ENCODE measurements around the gene OLFML3.
"Not testable (repeated sequence)": the region's sequence is repeated elsewhere in the genome, so short reads cannot be mapped to it uniquely, and the experiment has no call there.

OLFML3 gene

DNA sequence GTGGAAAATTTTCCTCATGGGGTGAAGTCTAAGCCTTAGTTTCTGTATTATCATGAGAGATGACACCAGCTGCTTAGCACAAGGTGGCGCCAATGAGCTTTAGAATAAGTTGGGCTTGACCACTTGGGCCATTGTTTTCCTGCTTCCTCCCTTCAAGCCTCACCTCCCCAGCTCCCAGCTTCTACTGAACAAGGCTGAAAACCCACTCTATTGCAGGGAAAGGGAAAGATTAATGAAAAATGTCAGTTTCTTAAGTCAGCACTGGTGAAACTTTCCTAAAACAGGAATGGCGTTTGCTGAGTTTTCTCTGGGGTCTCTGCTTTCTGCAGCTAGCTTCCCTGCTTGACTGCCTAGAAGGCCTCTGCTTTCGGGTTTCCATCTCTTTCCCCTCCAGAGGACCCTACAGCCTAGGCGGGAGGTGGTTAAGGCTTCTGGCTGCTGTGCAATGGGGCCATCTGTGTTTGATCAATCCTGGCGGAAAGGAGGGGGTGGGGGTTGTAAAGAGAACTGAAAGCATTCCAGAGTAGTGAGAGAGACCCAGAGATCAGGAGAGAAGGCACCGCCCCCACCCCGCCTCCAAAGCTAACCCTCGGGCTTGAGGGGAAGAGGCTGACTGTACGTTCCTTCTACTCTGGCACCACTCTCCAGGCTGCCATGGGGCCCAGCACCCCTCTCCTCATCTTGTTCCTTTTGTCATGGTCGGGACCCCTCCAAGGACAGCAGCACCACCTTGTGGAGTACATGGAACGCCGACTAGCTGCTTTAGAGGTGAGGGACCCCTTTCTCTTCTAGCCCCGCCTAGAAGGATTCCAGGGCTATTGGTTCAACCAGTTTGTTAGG, at the start of gene OLFML3:
Gene OLFML3 (plus strand): TSS at position 612 of the 840 bp plus-strand sequence. CDS start 43 bp downstream, at position 655.
- DNase-seq (ENCODE audit: low read depth in 1 of 2, low spot score in 1 of 2) = no peak

DNA sequence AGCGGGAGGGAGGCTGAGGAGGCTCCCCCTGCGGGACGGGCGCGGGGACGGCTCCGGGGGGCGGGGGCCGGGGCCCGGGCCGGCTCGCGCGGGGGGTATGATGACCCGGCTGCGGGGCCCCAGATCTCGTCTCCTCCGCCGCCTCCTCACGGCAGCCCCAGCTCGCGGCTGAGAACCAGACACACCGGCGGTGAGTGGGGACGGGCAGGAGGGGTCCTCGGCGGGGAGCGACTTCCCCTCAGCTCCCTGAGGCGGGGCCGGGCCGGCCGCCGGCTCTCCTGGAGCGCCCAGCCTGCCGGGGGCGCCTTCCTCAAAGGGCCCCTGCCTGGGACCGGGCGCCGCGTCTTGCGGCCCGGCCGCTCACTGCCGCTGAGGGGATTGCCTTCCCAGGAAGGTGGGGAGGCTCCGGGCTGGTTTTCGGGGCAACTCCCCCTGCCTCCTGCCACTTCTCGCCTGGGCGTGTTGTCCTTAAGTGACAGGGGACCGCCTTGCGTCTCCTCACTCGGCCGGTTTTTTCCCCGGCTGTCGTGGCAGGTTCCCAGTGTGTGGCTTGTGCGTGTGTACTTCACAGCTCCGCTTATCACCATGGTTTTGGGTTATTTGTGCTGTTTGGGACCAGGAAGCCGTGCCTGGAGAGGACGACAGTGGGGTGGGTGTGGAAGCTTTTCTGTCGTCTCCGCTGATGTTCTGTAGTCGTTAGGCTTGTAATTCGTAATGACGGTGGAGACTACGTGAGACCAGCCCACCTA, 49.4 kb upstream of the OLFML3 start:
- DNase-seq (ENCODE audit: low read depth in 1 of 2, low spot score in 1 of 2) = peak; percentile 24 to 53

GRCh38 chr1:113930499-113931161, 48.6 kb upstream of the OLFML3 start:
- peak; percentile 35 to 59 for DNase-seq (ENCODE audit: low read depth in 1 of 2, low spot score in 1 of 2)

DNA sequence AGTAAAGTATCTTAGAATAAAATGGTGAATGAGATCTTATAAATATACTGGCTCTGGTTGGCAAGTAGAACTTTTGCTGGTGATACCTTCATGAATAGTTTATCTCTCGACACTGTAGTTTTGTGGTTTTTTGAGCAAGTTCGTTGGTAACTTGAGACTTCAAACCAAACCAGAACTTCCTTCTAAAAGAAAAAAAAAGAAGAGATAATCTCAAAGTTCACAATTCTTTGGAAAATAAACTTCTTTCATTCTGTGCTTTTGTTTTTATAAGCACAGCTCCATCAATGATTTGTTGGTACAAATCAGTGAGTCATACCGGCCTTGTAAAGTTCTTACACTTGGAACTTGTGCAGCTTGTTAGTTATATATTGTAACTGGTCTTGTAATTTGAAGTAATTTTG, 47.8 kb upstream of the OLFML3 start:
- DNase-seq (ENCODE audit: low read depth in 1 of 2, low spot score in 1 of 2) = no peak

- DNase-seq (ENCODE audit: low read depth in 1 of 2, low spot score in 1 of 2) = no peak
These were observed 45.3 kb upstream of the OLFML3 start for GRCh38 chr1:113934006-113934405.

GRCh38 chr1:113934511-113935055, 44.7 kb upstream of the OLFML3 start:
- no peak for DNase-seq (ENCODE audit: low read depth in 1 of 2, low spot score in 1 of 2)

DNA sequence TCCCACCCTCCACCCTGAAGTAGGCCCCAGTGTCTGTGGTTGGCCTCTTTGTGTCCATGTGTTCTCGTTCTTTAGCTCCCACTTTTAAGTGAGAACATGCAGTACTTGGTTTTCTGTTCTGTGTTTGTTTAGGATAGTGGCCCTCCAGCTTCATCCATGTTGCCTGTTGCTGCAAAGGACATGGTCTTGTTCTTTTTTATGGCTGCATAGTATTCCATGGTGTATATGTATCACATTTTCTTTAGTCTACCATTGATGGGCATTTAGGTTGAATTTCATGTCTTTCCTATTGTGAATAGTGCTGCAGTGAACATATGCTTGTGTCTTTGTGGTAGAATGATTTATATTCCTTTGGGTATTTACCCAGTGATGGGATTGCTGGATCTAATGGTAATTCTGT, 44.1 kb upstream of the OLFML3 start:
- no peak for DNase-seq (ENCODE audit: low read depth in 1 of 2, low spot score in 1 of 2)

- DNase-seq (ENCODE audit: low read depth in 1 of 2, low spot score in 1 of 2) = no peak
These were observed 43.3 kb upstream of the OLFML3 start for GRCh38 chr1:113935970-113936369.

- DNase-seq (ENCODE audit: low read depth in 1 of 2, low spot score in 1 of 2) = no peak
These were observed 42.1 kb upstream of the OLFML3 start for GRCh38 chr1:113937146-113937545.

DNA sequence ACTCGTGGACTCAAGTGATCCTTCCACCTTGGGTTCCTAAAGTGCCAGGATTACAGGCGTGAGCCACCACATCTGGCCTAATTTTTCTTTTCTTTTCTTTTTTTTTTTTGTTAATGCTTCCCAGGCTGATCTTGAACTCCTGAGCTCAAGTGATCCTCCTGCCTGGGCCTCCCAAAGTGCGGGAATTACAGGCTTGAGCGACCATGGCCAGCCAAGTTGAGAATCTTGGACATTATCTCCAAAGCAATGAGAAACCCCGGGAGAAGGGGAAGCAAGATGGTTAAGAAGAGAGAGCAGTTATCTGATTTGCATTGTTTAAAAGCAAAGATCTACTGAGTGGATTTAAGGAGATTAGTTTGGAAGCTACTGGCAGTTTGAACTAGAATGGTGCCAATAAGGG, 41.1 kb upstream of the OLFML3 start:
- no peak for DNase-seq (ENCODE audit: low read depth in 1 of 2, low spot score in 1 of 2)

DNA sequence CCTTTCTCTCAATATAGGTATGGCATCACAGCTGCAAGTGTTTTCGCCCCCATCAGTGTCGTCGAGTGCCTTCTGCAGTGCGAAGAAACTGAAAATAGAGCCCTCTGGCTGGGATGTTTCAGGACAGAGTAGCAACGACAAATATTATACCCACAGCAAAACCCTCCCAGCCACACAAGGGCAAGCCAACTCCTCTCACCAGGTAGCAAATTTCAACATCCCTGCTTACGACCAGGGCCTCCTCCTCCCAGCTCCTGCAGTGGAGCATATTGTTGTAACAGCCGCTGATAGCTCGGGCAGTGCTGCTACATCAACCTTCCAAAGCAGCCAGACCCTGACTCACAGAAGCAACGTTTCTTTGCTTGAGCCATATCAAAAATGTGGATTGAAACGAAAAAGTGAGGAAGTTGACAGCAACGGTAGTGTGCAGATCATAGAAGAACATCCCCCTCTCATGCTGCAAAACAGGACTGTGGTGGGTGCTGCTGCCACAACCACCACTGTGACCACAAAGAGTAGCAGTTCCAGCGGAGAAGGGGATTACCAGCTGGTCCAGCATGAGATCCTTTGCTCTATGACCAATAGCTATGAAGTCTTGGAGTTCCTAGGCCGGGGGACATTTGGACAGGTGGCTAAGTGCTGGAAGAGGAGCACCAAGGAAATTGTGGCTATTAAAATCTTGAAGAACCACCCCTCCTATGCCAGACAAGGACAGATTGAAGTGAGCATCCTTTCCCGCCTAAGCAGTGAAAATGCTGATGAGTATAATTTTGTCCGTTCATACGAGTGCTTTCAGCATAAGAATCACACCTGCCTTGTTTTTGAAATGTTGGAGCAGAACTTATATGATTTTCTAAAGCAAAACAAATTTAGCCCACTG, 38.7 kb upstream of the OLFML3 start:
- no peak for DNase-seq (ENCODE audit: low read depth in 1 of 2, low spot score in 1 of 2)

- no peak for DNase-seq (ENCODE audit: low read depth in 1 of 2, low spot score in 1 of 2)
These were observed 38.1 kb upstream of the OLFML3 start for GRCh38 chr1:113941245-113941559.

GRCh38 chr1:113942527-113942926, 36.7 kb upstream of the OLFML3 start:
- no peak for DNase-seq (ENCODE audit: low read depth in 1 of 2, low spot score in 1 of 2)

DNA sequence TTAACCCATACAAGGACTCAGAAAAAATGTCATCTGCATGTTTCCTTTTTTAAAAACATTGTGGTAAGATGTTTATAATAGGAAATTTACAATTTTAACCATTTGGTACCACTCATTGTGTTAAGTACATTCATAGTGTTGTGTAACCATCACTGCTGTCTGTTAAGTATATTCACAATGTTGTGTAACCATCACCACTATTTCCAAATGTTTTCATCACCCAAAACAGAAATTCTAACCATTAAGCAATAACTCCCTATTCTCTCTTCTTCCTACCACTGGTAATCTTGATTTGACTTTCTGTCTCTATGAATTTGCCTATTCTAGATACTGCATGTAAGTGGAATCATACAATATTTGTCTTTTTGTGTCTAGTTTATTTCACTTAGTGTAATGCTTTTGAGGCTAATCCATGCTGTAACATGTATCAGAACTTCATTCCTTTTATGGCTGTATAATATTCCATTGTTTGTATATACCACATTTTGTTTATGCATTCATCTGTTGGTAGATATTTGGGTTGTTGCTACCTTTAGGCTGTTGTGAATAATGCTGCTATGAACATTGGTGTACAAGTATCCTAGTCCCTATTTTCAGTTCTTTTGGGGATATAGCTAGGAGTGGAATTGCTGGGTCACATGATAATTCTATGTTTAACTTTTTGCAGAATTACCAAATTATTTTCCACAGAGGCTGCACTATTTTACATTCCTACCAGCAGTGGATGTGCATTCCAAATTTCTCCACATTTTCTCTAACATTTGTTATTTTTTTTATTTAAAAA, 36.1 kb upstream of the OLFML3 start:
- DNase-seq (ENCODE audit: low read depth in 1 of 2, low spot score in 1 of 2) = no peak

- no peak for DNase-seq (ENCODE audit: low read depth in 1 of 2, low spot score in 1 of 2)
These were observed 33.9 kb upstream of the OLFML3 start for GRCh38 chr1:113945329-113945728.

DNA sequence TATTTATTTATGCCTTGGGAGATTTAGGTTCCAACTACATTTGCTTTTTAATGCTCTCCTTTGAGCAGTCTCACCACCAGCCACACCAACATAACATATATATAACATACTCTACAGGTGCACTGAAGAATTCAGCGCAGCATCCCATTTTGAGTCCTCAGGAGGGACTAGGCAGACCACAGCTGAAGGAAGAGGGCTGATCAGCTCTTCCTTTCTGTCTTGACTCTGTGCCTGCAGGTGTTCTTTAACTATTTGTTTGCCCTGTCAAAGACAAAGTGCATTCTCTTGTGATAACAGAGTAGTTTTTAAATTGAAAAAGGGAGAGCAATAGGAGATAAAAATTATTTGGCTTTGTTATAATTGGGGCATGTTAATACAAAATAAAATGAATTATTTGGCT, 33.2 kb upstream of the OLFML3 start:
- no peak for DNase-seq (ENCODE audit: low read depth in 1 of 2, low spot score in 1 of 2)

DNA sequence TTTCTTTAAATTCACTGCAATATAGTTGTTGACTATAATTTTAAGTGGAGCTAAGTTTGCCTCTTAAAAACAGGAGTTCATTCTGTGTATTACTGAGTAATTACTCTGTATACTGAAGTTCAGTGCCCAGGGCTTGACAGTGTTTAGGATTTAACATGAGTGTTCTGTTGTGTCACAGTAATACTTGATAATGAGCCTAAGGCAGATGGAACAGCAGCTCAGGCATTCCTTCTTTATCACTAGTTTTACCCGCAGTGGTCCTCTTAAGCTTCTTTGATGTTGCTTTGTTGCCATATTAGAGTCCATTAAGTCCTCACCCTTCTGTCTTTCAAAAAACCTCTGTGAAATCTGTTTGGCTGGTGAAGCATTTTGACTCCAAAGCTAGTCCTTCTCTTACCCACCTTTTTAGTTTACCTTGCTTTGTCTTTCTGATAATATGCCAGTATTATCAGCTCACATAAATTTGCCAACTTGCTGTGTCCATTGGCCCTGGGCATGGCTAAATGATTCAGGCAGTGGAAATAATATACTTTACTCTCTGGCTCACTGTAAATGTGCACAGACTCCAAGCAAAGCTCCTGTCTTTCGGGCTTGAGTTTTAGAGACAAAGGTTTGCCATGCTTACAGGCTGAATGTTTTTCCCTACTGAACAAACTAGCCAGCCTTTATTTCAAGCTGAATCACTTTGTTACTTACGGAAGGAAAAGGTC, 32.4 kb upstream of the OLFML3 start:
- DNase-seq (ENCODE audit: low read depth in 1 of 2, low spot score in 1 of 2) = no peak

DNA sequence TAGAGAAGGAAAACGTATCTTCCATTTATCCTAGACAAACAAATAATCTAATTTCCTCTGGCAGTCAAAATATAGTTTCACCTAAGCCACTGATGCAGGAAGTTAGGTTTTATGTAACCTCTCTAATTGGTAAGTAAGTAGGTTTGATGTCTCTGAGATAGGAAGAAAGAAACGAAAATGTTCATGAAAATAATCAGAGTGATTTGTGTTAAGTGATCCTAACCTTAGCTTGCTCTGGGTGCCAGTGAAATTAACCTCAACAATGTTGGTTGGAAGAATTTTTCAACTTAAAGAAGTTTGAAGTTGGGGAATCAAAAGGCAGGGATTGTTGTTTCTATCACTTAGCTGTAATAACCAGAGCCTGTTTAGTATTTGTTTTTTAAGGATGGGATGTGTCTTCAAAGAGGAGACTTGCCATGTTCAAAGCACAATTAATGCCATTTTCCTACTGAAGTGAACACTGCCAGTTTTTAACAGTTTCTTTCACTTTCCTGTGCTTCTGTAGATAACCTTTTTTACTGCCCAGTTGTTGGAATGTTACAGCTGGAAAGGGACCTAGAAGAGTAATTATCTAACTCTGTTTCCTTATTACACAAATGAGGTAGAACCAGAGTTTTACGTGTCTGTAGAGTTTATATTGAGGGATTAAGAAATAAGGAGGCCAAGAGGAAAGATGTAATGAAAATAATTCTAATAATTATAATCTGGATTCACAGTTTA, 31.7 kb upstream of the OLFML3 start:
- no peak for DNase-seq (ENCODE audit: low read depth in 1 of 2, low spot score in 1 of 2)

- not testable (repeated sequence) for DNase-seq (ENCODE audit: low read depth in 1 of 2, low spot score in 1 of 2)
These were observed 31.1 kb upstream of the OLFML3 start for GRCh38 chr1:113948151-113948550.

All from activated T-helper 1 cell treated with anti-CD3 and anti-CD28 coated beads, Interleukin-2, amount 50 U/mL, for 16 hours (primary cell).